GM12891 (cell line): ENCODE results near the gene MYO1D.

Experiments
- PAX5 ChIP-seq: IDR thresholded peaks from 2 replicates; pipeline ENCODE4 v1.6.1; 2011; ENCODE audit warnings: low read length, moderate library complexity, mild to moderate bottlenecking; ENCODE audit not compliant: insufficient read depth, severe bottlenecking
- POLR2A ChIP-seq: IDR thresholded peaks from 2 replicates; pipeline ENCODE4 v1.6.1; 2011; ENCODE audit warnings: low read depth, low read length, control low read depth
- POLR2AphosphoS5 ChIP-seq: IDR thresholded peaks from 2 replicates; pipeline ENCODE4 v1.6.1; 2011; ENCODE audit warnings: low read depth, low read length, control low read depth
- POU2F2 ChIP-seq: IDR thresholded peaks from 2 replicates; pipeline ENCODE4 v1.6.1; 2011; ENCODE audit warnings: low read depth, mild to moderate bottlenecking, control low read depth, low read length, moderate library complexity
- SPI1 ChIP-seq: IDR thresholded peaks from 2 replicates; pipeline ENCODE4 v1.6.1; 2011; ENCODE audit warnings: low read depth, low read length, control low read depth
- TAF1 ChIP-seq: IDR thresholded peaks from 2 replicates; pipeline ENCODE4 v1.6.1; 2011; ENCODE audit warnings: low read depth, low read length, control low read depth

DNA sequence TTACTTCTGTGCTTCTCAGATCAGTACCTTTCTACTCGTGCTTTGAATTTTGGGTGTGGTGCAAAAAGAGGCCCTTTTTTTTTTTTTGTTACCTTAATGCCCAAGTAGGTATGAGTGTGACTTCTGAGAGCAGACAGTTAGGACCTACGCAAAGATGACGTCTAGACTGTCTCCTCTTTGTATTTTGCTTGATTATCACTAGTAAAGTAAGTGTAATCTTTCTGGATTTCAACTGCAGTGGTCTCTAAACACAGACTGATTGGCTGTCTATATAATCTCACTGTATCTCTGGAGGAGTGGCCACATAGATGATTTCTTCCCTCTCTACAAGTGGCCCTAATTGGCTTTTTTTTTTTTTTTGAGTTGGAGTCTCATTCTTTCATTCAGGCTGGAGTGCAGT is 401.7 kb downstream of the MYO1D start:
- TF ChIP-seq POLR2AphosphoS5 (no peak), POLR2A (no peak), TAF1 (no peak), PAX5 (no peak), SPI1 (no peak), POU2F2 (no peak)
